Neural crest cell (in vitro differentiated cells): Measurements from ENCODE around the gene MASTL. TPM values are rescaled to one million over a fixed set of nuclear protein-coding genes. Genes with fewer than 3 reads are reported as not detected.
"Not testable (repeated sequence)": the region's sequence is repeated elsewhere in the genome, so short reads cannot be mapped to it uniquely, and the experiment has no call there.

Experiments used
- DNase-seq: peaks from one replicate; pipeline ENCODE4 v3.0.0; 2021; ENCODE audit warnings: low read depth, mixed read lengths, low spot score
- H3K27ac Mint-ChIP-seq: one replicate; pipeline ENCODE4 v1.8.0; 2021; ENCODE audit warnings: mild to moderate bottlenecking, mixed read lengths; ENCODE audit not compliant: unreplicated experiment
- H3K27me3 Mint-ChIP-seq: 2 replicates; pipeline ENCODE4 v1.8.0; 2021; ENCODE audit warnings: low read depth, mild to moderate bottlenecking, mixed read lengths
- H3K36me3 Mint-ChIP-seq: 2 replicates; pipeline ENCODE4 v1.8.0; 2021; ENCODE audit warnings: low read depth, mild to moderate bottlenecking, mixed read lengths
- H3K4me1 Mint-ChIP-seq: 2 replicates; pipeline ENCODE4 v1.8.0; 2021; ENCODE audit warnings: mixed read lengths
- H3K4me3 Mint-ChIP-seq: one replicate; pipeline ENCODE4 v1.8.0; 2021; ENCODE audit warnings: mild to moderate bottlenecking, mixed read lengths
- H3K9me3 Mint-ChIP-seq: 2 replicates; pipeline ENCODE4 v1.8.0; 2021; ENCODE audit warnings: mixed read lengths
- total RNA-seq: library from RNA; stranded (reverse); gene quantifications from 2 replicates; pipeline ENCODE4 v1.2.1, GENCODE V29; 2021
- TF ChIP-seq, protein P1 (sequence below): fragments of 200-600 bp; sonication (generic); conservative IDR thresholded peaks from 2 replicates; pipeline ENCODE4 v1.5.0; 2021; ENCODE audit warnings: antibody characterized with exemption, mild to moderate bottlenecking

The MASTL gene
- total RNA-seq, 1 donor from 2014 or later: 35.0 TPM

- Mint-ChIP-seq H3K27me3 (no peaks in the 10 kb centered on the region), H3K27ac (no peak overlapping the region), H3K4me1 (peaks cover 13% of the 10 kb centered on the region), H3K9me3 (no peaks in the 10 kb centered on the region), H3K36me3 (peaks cover 23% of the 10 kb centered on the region), H3K4me3 (no peak overlapping the region)
- TF ChIP-seq, protein P1, sequence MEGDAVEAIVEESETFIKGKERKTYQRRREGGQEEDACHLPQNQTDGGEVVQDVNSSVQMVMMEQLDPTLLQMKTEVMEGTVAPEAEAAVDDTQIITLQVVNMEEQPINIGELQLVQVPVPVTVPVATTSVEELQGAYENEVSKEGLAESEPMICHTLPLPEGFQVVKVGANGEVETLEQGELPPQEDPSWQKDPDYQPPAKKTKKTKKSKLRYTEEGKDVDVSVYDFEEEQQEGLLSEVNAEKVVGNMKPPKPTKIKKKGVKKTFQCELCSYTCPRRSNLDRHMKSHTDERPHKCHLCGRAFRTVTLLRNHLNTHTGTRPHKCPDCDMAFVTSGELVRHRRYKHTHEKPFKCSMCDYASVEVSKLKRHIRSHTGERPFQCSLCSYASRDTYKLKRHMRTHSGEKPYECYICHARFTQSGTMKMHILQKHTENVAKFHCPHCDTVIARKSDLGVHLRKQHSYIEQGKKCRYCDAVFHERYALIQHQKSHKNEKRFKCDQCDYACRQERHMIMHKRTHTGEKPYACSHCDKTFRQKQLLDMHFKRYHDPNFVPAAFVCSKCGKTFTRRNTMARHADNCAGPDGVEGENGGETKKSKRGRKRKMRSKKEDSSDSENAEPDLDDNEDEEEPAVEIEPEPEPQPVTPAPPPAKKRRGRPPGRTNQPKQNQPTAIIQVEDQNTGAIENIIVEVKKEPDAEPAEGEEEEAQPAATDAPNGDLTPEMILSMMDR: no peak
- DNase-seq: no peak
These were observed 9.2 kb upstream of the MASTL start for GRCh38 chr10:27145937-27146336.

DNA sequence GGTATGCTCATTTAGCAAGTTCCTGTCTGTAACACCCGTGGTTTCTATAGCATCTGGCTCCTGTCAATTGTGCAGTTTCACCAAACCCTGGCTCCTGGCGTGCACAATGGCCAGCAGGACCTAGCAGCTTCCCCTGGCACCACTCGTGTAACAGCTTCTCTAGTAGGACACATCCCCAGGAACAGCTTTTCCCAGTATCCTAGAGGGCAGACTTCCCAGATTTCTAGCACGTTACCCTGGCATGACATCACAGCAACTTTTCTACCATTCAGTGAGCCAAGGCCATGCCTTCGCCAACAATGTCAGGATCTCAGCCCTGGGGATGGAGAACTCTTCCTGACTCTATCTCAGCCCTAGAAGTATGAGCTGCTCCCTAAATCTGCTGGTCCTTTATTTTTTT, 7.5 kb upstream of the MASTL start:
- TF ChIP-seq, protein P1: no peak
- Mint-ChIP-seq H3K9me3 (no peaks in the 10 kb centered on the region), H3K27ac (no peak overlapping the region), H3K36me3 (peaks cover 26% of the 10 kb centered on the region), H3K27me3 (no peaks in the 10 kb centered on the region), H3K4me1 (peaks cover 22% of the 10 kb centered on the region), H3K4me3 (no peak overlapping the region)
- DNase-seq: no peak

DNA sequence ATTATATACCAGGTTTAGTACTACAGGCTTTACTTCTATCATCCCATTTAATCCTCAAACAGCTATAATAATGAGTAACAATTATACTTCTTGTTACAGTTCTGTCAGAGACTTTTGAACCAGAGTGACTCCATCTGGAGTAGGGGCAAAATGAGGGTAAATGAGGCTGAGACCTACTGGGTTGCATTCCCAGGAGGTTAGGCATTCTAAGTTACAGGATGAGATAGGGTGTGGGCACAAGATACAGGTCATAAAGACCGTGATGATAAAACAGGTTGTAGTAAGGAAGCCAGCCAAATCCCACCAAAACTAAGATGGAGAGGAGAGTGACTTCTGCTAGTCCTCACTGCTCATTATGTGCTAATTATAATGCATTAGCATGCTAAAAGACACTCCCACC, 4.9 kb upstream of the MASTL start:
- no peaks in the 10 kb centered on the region for H3K27me3 Mint-ChIP-seq
- no peaks in the 10 kb centered on the region for H3K9me3 Mint-ChIP-seq
- DNase-seq: no peak
- peaks cover 43% of the 10 kb centered on the region for H3K4me1 Mint-ChIP-seq
- TF ChIP-seq, protein P1: no peak
- H3K27ac Mint-ChIP-seq: peak overlapping the region; percentile 67
- peaks cover 21% of the 10 kb centered on the region for H3K36me3 Mint-ChIP-seq
- peak overlapping the region; percentile 86 for H3K4me3 Mint-ChIP-seq

DNA sequence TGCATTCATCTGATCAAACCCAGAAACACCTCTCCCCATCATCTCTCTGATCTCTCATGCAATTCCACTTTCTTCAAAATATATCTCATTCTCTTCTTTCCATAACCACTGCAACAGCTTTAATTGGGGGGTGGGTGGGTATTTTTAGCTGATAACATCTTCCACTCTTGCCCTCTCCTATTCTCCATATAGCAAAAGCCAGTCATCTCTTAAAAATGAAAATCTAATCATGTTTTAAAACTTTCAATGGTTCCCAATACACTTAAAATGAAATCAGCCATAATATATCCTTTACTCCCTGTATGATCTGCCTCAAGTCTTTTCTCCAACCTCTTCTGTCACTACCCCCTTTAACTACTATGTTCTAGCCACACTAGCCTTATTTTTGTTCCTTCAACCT, 2.5 kb upstream of the MASTL start:
- Mint-ChIP-seq H3K4me1 (peaks cover 51% of the 10 kb centered on the region), H3K27me3 (no peaks in the 10 kb centered on the region), H3K27ac (no peak overlapping the region), H3K4me3 (peak overlapping the region; percentile 100), H3K36me3 (peaks cover 19% of the 10 kb centered on the region), H3K9me3 (no peaks in the 10 kb centered on the region)
- no peak for DNase-seq
- TF ChIP-seq, protein P1: no peak

DNA sequence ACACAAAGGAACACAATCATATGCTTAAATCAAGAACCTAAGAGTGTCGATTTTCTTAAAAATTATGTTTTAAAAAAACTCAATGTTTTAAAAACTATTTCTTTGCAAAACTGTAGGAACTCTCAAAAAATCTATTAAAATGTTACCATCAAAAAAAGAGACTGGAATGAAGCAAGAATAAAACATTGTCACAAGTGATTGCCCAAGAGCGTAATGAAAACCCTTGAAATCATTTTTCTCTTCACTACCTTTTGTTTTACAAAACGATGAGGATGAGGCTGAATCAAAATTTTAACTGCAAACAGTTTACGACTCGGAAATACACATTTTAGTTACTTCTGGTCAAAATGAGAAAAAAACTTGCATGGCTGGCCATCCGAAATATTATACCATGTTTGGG, 1.8 kb upstream of the MASTL start:
- no peaks in the 10 kb centered on the region for H3K27me3 Mint-ChIP-seq
- peak overlapping the region; percentile 100 for H3K4me3 Mint-ChIP-seq
- TF ChIP-seq, protein P1: no peak
- H3K9me3 Mint-ChIP-seq: no peaks in the 10 kb centered on the region
- DNase-seq: no peak
- peaks cover 17% of the 10 kb centered on the region for H3K36me3 Mint-ChIP-seq
- H3K27ac Mint-ChIP-seq: peak overlapping the region; percentile 99
- H3K4me1 Mint-ChIP-seq: peaks cover 56% of the 10 kb centered on the region

DNA sequence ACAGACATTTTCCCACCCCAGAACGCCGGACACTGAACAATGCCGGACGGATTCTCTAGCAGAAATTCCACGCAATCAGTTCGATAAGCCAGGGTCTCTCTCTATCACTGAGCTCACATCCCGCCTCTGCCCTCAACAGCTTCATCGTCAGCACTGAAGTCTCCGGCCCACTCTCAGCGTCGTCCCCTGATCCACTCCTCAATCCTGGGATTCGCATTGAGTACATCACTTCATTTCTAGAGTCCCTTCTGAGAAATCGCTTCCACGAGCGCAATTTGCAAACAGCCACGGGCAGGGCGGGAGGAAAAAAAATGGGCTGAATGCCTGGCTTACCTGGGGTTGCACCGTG, 1.3 kb upstream of the MASTL start:
- Mint-ChIP-seq H3K4me3 (peak overlapping the region; percentile 100), H3K27me3 (no peaks in the 10 kb centered on the region), H3K9me3 (no peaks in the 10 kb centered on the region), H3K27ac (peak overlapping the region; percentile 99), H3K4me1 (peaks cover 56% of the 10 kb centered on the region), H3K36me3 (peaks cover 17% of the 10 kb centered on the region)
- no peak for DNase-seq
- TF ChIP-seq, protein P1: no peak

DNA sequence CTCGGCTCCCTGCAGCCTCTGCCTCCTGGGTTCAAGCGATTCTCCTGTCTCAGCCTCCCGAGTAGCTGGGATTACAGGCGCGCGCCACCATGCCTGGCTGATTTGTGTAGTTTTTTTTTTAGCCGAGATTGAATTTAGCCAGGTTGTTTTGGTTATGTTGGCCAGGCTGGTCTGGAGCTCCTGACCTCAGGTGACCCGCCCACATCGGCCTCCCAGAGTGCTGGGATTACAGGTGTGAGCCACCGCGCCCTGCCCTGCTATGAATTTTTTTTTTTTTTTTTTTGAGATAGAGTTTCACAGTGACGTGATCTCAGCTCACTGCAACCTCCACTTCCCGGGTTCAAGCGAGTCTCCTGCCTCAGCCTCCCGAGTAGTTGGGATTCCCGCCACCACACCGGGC, 1.4 kb downstream of the MASTL start:
- Mint-ChIP-seq H3K27ac (peak overlapping the region; percentile 89), H3K4me1 (peaks cover 51% of the 10 kb centered on the region), H3K36me3 (peaks cover 14% of the 10 kb centered on the region), H3K4me3 (peak overlapping the region; percentile 100)
- DNase-seq, H3K27me3 Mint-ChIP-seq, H3K9me3 Mint-ChIP-seq: not testable (repeated sequence)
